Epithelial cell of prostate (primary cell): Measurements from ENCODE around the gene CNOT6.

Experiments used
- DNase-seq: peaks from one replicate; pipeline ENCODE4 v3.0.0-alpha.2; 2011; ENCODE audit warnings: low read depth, low spot score
- H3K27ac ChIP-seq: fragments of 450-650 bp; 2 replicates; pipeline ENCODE4 v1.5.1; 2017; ENCODE audit warnings: mild to moderate bottlenecking

Gene CNOT6

DNA sequence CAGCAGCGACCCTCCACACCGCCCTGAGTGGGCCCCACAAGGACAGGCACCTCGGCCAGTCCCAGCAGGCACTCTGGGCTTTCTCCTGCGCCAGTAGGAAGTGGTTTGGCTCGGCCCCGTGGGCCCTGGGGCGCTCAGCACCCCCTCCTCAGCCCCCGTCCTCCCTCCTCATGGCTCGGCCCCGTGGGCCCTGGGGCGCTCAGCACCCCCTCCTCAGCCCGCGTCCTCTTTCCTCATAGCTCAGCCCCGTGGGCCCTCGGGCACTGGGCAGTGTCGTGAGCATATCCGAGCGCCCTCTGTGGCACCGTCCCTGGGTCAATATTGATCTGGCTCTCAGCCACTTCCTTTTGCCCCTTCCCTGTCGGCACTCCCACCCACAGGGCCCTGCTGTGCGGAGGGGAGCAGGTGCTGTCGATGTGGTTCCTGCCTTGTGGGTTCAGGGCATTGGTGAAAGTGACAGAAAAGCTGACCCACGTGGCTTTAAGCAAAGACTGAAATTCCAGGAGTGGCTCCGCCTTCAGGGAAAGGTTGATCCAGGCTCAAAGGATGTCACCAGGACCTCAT, 102.6 kb downstream of the CNOT6 start:
- H3K27ac ChIP-seq, result no peak overlapping the region
- DNase-seq, result no peak

GRCh38 chr5:180598316-180598701, 104.1 kb downstream of the CNOT6 start:
- no peak for DNase-seq
- H3K27ac ChIP-seq, result no peak overlapping the region

- no peak for DNase-seq
Measured at GRCh38 chr5:180598797-180599589, 104.8 kb downstream of the CNOT6 start.

DNA sequence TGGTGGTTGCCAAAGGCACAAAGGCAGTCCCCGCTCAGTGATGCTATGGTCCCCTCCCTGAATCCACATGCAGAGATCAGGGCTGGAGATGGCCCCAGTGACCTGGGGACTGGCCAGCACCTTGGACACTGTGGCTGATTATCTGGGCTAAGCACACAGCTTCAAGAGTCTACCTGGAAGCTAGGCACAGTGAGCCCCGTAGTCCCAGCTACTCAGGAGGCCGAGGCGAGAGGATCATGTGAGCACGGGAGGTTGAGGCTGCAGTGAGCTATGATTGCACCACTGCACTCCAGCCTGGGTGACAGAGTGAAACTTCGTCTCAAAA, 105.4 kb downstream of the CNOT6 start:
- no peak overlapping the region for H3K27ac ChIP-seq
- no peak for DNase-seq

More at GRCh38 chr5:180598797-180599589, 104.8 kb downstream of the CNOT6 start:
- H3K27ac ChIP-seq, result no peak overlapping the region

- H3K27ac ChIP-seq, result no peak overlapping the region
- no peak for DNase-seq
Measured at GRCh38 chr5:180599981-180600553, 105.9 kb downstream of the CNOT6 start.

DNA sequence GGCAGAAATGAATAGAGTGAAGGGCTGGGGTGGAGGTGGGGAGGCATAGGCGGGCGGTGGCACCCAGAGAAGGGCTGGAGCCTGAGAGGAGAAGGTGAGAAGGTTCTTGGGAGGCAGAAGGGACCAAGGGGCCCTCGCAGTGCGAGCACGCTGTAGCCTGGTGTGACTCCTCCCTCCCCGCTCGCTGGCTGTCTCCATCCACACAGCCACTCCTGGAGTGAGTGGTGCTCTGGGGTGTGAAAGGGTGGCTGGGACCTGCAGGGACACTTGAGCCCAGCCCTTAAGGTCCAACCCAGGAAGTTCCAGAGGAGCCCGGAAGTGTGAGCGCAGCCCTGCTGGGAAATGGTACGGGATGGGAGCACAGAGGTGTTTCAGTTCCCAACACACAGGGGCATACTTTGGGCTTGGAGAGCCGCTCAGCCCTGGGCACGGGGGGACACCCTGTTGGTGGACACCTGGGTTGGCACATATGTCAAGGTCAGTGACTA, 106.4 kb downstream of the CNOT6 start:
- no peak overlapping the region for H3K27ac ChIP-seq
- DNase-seq, result no peak

DNA sequence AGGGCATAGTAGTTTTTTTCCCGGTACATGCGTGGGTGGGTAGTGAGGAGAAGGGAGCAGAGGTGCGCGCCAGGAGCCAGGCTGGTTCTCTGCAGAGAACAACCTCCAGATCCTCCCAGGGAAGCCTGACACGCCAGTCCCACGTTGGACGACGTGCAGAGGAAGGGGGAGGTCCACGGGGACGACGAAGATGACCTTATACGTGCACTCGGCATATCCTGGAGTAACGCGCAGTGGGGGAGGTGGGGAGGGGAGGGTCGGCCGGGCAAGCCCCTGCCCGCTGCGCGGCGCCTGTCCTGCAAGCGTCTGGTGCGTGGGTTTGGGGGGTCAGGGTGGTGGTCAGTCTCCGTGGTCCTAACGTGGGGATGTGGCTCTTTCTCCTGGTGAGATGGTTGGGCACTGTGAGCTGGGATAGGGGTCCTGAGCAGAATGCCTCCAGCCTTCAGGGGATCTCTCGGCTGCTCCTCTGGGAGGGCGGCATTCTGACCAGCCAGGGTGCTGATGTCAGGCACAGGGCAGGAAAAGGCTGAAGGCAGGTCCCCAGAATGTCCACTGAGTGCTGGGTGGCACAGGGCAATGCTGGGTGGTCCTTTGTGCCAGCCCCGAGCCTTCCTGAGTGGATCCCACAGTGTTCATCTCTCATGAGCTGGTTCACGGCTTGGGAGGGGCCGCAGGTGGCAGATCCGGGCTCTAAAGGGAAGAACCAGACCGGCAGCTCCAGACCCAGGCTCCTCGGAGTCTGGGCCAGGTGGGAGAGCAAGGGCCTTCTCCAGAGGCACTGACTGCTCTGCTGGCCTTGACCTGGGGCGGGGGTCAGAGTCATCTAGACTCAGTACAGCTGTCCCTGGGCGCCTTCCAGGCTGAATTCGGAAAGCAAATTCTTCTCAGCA, 107.7 kb downstream of the CNOT6 start:
- DNase-seq, result no peak
- H3K27ac ChIP-seq, result no peak overlapping the region

GRCh38 chr5:180602481-180603075, 108.4 kb downstream of the CNOT6 start:
- no peak for DNase-seq
- no peak overlapping the region for H3K27ac ChIP-seq

DNA sequence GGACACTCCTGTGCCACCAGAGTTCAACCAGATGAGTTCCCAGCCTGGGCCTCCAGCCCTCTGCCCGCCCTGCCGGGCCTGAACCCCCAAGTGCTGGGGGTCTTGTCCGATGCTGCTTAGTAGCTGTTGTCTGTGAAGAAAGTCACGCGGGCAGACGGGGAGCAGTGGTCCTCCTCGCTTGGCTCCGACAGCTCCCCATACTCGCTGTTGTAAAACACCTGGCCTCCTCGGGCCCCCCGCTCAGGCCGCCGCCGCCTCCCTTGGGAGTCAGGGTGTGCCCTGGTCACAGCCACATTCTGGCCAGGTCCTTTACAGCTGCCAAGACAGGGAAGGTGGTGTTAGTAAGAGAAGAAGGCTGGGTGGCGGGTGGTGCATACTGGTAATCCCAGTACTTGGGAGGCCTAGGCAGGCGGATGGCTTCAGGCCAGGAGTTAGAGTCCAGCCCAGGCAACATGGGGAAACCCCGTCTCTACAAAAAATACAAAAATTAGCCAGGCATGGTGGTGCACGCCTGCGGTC, 109.0 kb downstream of the CNOT6 start:
- H3K27ac ChIP-seq, result no peak overlapping the region
- no peak for DNase-seq

DNA sequence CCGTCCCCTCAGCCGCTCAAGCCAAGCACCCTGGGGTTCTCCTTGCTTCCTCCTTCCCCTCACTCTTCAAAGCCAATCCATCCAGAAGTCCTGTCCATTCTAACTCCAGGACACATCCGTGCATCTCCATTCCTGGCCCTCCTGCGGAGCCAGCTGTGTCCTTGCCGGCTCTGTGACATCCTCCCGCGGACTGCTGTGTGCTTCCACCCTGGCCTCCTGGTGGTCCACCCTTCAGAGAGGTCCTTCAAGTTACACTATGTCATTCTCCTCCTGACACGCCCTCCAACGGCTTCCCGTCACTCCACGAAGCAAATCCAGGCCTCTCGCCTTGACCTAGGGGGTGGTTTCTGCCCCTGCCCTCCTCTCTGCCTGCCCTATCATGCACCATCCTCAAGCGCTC, 110.1 kb downstream of the CNOT6 start:
- no peak for DNase-seq
- no peak overlapping the region for H3K27ac ChIP-seq

DNA sequence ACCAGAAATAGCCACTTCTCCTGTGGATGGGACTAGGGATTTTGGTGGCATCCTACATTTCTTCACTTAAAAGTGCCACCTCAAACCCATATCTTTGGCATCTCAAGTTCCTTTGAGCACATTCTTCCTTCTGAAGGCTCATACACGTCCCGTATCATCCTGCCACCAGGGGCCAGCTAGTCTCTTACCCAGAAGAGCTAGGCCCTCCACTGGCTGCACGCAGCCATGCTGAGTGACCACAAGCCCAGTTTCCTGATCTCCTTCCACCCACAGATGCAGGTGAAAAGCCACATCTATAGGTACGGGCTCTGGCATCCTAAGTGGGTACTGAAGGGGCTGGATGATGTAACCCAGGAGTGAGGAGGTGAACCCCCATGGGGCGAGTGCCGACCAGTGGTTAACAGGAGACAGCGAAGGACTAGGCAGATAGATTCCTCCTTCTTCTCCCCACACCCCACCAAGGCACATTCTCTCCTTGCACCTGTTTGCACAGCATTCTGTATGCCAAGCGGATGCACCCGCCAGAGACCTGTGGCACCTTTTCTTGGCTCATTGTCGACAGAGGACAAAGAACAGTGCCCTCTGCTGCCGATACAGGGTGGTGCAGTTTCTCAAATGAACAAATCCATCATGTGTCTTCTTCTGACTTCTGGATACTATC, 111.5 kb downstream of the CNOT6 start:
- H3K27ac ChIP-seq, result no peak overlapping the region
- DNase-seq, result no peak

- DNase-seq, result no peak
- H3K27ac ChIP-seq, result no peak overlapping the region
Measured at GRCh38 chr5:180606215-180606785, 112.1 kb downstream of the CNOT6 start.

GRCh38 chr5:180607861-180608571, 113.8 kb downstream of the CNOT6 start:
- no peak for DNase-seq

GRCh38 chr5:180608572-180609310, 114.6 kb downstream of the CNOT6 start:
- DNase-seq, result no peak
- H3K27ac ChIP-seq, result no peak overlapping the region

More at GRCh38 chr5:180607861-180608571, 113.8 kb downstream of the CNOT6 start:
- no peak overlapping the region for H3K27ac ChIP-seq

DNA sequence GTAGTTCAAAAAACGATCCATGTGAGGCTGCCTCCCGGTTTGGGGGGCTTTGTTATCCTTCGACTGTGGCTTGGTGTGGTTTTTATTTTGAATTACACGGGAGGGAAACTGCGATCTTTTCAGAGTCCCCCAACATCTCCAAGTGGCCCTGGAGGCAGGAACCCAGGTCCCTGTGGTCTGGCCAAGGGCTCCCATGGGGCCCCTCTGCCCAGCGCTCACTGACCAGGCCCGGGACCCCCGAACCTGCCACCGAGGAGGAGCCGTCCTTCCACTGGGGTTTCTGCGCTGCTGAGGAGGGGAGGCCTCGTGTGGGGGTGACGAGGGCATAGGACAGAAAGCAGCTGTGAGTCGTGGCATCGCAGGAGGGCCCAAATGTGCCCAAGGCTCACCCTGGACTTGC, 115.2 kb downstream of the CNOT6 start:
- H3K27ac ChIP-seq, result no peak overlapping the region
- DNase-seq, result no peak

- DNase-seq, result no peak
- H3K27ac ChIP-seq, result no peak overlapping the region
Measured at GRCh38 chr5:180609817-180610550, 115.8 kb downstream of the CNOT6 start.

GRCh38 chr5:180611140-180611850, 117.1 kb downstream of the CNOT6 start:
- H3K27ac ChIP-seq, result no peak overlapping the region
- DNase-seq, result no peak
